GM21526 (cell line): ENCODE measurements around the gene GAS2L1.

Experiments used
- ATAC-seq: cut with Tn5 transposase; IDR thresholded peaks from one replicate; pipeline ENCODE4 v1.9.1; 2021; ENCODE audit warnings: moderate library complexity; ENCODE audit not compliant: unreplicated experiment, low FRiP score

GAS2L1 gene

GRCh38 chr22:29325356-29325755 lies 18.9 kb downstream of the GAS2L1 start:
- ATAC-seq = no peak

- no peak for ATAC-seq
Observed at GRCh38 chr22:29325785-29326315, 19.4 kb downstream of the GAS2L1 start.

GRCh38 chr22:29326481-29326880 lies 20.0 kb downstream of the GAS2L1 start:
- no peak for ATAC-seq

- ATAC-seq = no peak
Observed at GRCh38 chr22:29327089-29327764, 20.8 kb downstream of the GAS2L1 start.

GRCh38 chr22:29328055-29328454 lies 21.6 kb downstream of the GAS2L1 start:
- no peak for ATAC-seq

- no peak for ATAC-seq
Observed at GRCh38 chr22:29328566-29329500, 22.4 kb downstream of the GAS2L1 start.

- ATAC-seq = no peak
Observed at GRCh38 chr22:29329581-29329980, 23.1 kb downstream of the GAS2L1 start.

GRCh38 chr22:29330291-29330690 lies 23.8 kb downstream of the GAS2L1 start:
- no peak for ATAC-seq

- no peak for ATAC-seq
Observed at GRCh38 chr22:29330753-29331152, 24.3 kb downstream of the GAS2L1 start.

- no peak for ATAC-seq
Observed at GRCh38 chr22:29331213-29331612, 24.8 kb downstream of the GAS2L1 start.

- no peak for ATAC-seq
Observed at GRCh38 chr22:29331658-29332300, 25.3 kb downstream of the GAS2L1 start.

- ATAC-seq = no peak
Observed at GRCh38 chr22:29332886-29333496, 26.5 kb downstream of the GAS2L1 start.

- no peak for ATAC-seq
Observed at GRCh38 chr22:29334148-29334547, 27.7 kb downstream of the GAS2L1 start.

- ATAC-seq = no peak
Observed at GRCh38 chr22:29334696-29335344, 28.4 kb downstream of the GAS2L1 start.

GRCh38 chr22:29335656-29336055 lies 29.2 kb downstream of the GAS2L1 start:
- ATAC-seq = no peak

GRCh38 chr22:29336751-29337490 lies 30.5 kb downstream of the GAS2L1 start:
- no peak for ATAC-seq

GRCh38 chr22:29337631-29338284 lies 31.3 kb downstream of the GAS2L1 start:
- ATAC-seq = no peak

GRCh38 chr22:29338398-29338797 lies 31.9 kb downstream of the GAS2L1 start:
- no peak for ATAC-seq
